Natural killer cell (primary cell): ENCODE data around the gene SEMA5A. TPM values are rescaled to one million over a fixed set of nuclear protein-coding genes. Genes with fewer than 3 reads are reported as not detected.

ENCODE experiments used
- ATAC-seq, 3 donors: fragments of 150-1000 bp in 2 of 3; fragments of 200-7000 bp in 1 of 3; cut with Tn5 transposase; 1 replicate in 1 of 3; 2 replicates in 2 of 3; pipeline ENCODE4 v1.10.0; 2021; ENCODE audit warnings: mild to moderate bottlenecking in 2 of 3, moderate library complexity in 2 of 3
- DNase-seq, 2 donors: peaks; one replicate each; pipeline versions ENCODE4 v3.0.0 to v3.0.0-alpha.2; 2013 to 2021; ENCODE audit warnings: mixed read lengths in 1 of 2
- H3K27ac ChIP-seq: one replicate; pipeline ENCODE4 v1.5.1; 2013; ENCODE audit warnings: mild to moderate bottlenecking, low read length
- H3K27me3 ChIP-seq: one replicate; pipeline ENCODE4 v1.6.1; 2013; ENCODE audit warnings: low read length; ENCODE audit not compliant: control insufficient read depth, insufficient read depth
- H3K36me3 ChIP-seq: one replicate; pipeline ENCODE4 v1.6.1; 2013; ENCODE audit warnings: low read length; ENCODE audit not compliant: control insufficient read depth, insufficient read depth
- H3K4me1 ChIP-seq: one replicate; pipeline ENCODE4 v1.6.1; 2013; ENCODE audit warnings: low read length; ENCODE audit not compliant: control insufficient read depth, insufficient read depth
- H3K4me3 ChIP-seq: one replicate; pipeline ENCODE4 v1.5.1; 2013; ENCODE audit warnings: low read length
- H3K9me3 ChIP-seq: one replicate; pipeline ENCODE4 v1.6.1; 2013; ENCODE audit warnings: low read length; ENCODE audit not compliant: control insufficient read depth, insufficient read depth
- H3K27ac Mint-ChIP-seq, 2 donors: one replicate each; pipeline ENCODE4 v1.8.0; 2022; ENCODE audit warnings: mild to moderate bottlenecking in 2 of 2, mixed read lengths in 2 of 2, moderate library complexity in 1 of 2
- H3K27me3 Mint-ChIP-seq, 2 donors: one replicate each; pipeline ENCODE4 v1.8.0; 2022; ENCODE audit warnings: low read depth in 2 of 2, mixed read lengths in 2 of 2
- H3K36me3 Mint-ChIP-seq: one replicate; pipeline ENCODE4 v1.8.0; 2022; ENCODE audit warnings: mixed read lengths
- H3K4me1 Mint-ChIP-seq, 2 donors: one replicate each; pipeline ENCODE4 v1.8.0; 2022; ENCODE audit warnings: mixed read lengths in 2 of 2
- H3K4me3 Mint-ChIP-seq: one replicate; pipeline ENCODE4 v1.8.0; 2022; ENCODE audit warnings: mild to moderate bottlenecking, moderate library complexity, mixed read lengths
- H3K9me3 Mint-ChIP-seq, 2 donors: one replicate each; pipeline ENCODE4 v1.8.0; 2022; ENCODE audit warnings: mixed read lengths in 2 of 2
- CTCF ChIP-seq: fragments of 200-600 bp; IDR thresholded peaks from one replicate; pipeline ENCODE4 v1.8.0; 2022; ENCODE audit warnings: antibody characterized with exemption
- WGBS: methylation state at CpG from one replicate; pipeline ENCODE4 v1.1.7; 2013; ENCODE audit warnings: missing lambda C conversion rate; ENCODE audit not compliant: insufficient coverage; 5-methylcytosine and 5-hydroxymethylcytosine counted together
- intact Hi-C: fragments of 100-400 bp; cut with micrococcal nuclease; formaldehyde crosslinking; loops from one replicate; pipeline ENCODE4 v1.14.2; 2022
- total RNA-seq, 4 donors: library from RNA; stranded (reverse); fragments of 120-200 nt in 1 of 4; gene quantifications; one replicate each; pipeline versions ENCODE4 v1.2.3 to v1.2.4, GENCODE V29; 2013 to 2022

Gene SEMA5A
- total RNA-seq, 3 donors from 2014 or later (not counting 1 experiment from before 2014, with no cell fraction given), result 0.15 TPM; not detected in 2

DNA sequence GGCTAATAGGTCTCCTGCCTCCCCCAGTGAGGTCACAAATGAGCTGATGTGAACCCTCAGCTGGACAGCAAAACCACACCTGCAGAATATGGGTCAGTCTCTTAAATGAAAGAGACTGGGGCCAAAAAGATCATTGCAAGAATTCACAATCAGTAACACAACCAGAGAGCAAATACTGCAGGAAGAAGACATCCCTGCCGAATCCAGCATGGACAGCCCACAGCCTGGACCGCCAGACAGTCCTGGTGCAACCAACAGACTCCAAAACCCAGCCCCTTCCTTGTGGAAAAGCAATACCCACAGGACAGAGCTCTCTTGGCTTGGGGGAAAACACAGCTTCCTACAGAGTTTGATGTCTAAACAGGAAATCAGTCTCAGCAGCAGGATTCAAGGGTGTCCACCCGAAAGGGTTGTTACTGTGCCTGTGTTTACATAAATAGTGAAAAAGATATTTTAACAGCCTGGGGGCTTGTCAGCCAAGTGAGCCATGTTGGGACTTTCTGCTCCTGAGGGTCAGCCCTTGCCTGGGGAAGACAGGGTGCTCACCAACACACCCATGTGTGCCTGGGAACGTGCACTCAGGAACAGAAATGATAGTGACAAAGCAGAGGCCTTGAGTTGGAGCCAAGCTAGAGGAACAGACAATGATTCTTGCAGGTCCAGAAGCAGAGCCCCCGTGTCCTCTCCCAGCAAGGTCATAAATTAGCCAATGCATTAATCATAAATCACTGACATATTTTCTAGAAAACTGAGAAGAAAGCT is 106.2 kb downstream of the SEMA5A start:
- Mint-ChIP-seq H3K4me1 (no peaks in the 10 kb centered on the region), H3K9me3 (peaks cover 11 to 15% of the 10 kb centered on the region in 2 donors), H3K4me3 (no peak overlapping the region), H3K36me3 (no peaks in the 10 kb centered on the region), H3K27ac (no peak overlapping the region), H3K27me3 (no peaks in the 10 kb centered on the region)
- intact Hi-C loops, result no loop called here
- 67% methylated on average over 5 of the region's 5 CpGs for WGBS
- Histone ChIP-seq H3K36me3 (no peaks in the 10 kb centered on the region), H3K4me1 (no peaks in the 10 kb centered on the region), H3K27ac (no peak overlapping the region), H3K4me3 (no peak overlapping the region), H3K9me3 (peaks cover 17% of the 10 kb centered on the region), H3K27me3 (no peaks in the 10 kb centered on the region)
- DNase-seq (no peak), ATAC-seq (no peak)
- no peak for TF ChIP-seq CTCF

DNA sequence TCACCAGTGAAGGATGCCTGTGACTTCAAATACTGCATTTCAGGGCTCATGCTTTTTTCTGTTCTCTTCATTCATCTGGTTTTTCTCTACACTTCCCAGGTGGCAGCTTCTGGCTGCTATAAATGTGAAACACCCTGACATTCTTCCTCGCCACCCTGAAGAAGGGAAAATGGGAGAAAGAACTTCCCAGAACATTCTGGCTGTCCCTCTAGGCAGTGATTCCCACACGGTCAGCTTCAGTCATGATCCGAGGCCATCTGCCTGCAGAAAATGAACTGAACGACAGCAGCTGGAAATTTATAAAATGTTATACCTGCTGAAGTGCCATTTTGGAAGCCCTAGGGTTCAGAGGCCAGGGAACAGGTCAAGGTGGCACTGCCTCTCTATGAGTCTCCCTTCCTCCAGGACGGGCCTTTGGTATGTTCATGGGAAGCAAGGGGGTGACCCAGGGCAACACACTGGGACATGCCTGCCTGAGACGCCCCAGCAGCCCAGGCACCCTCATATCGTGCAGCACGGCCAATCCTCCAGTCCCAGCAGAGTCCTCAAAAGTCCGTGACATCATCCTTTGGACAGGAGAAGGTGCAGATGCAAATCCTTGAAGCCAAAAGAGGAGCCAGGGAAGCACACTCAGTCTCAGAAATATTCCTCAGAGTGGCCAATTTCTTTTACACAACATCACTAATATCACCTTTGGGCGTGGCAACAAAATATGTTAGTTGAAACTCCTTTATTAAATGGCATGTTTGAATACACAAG is 107.1 kb downstream of the SEMA5A start:
- no peaks in the 10 kb centered on the region for H3K4me1 ChIP-seq
- no peaks in the 10 kb centered on the region for H3K36me3 ChIP-seq
- no peak for TF ChIP-seq CTCF

GRCh38 chr5:9437741-9438240 is 108.1 kb downstream of the SEMA5A start:
- H3K27me3 ChIP-seq, result no peaks in the 10 kb centered on the region
- H3K9me3 ChIP-seq, result peaks cover 17% of the 10 kb centered on the region
- 18% methylated on average over 2 of the region's 5 CpGs for WGBS
- H3K36me3 Mint-ChIP-seq, result no peaks in the 10 kb centered on the region
- no peak overlapping the region for H3K27ac Mint-ChIP-seq
- no peaks in the 10 kb centered on the region for H3K27me3 Mint-ChIP-seq
- H3K4me3 ChIP-seq, result no peak overlapping the region
- TF ChIP-seq CTCF, result no peak
- no peaks in the 10 kb centered on the region for H3K4me1 Mint-ChIP-seq
- ATAC-seq, result no peak
- DNase-seq, result no peak
- H3K27ac ChIP-seq, result no peak overlapping the region
- intact Hi-C loops, result no loop called here
- peaks cover 9% of the 10 kb centered on the region in 2 donors for H3K9me3 Mint-ChIP-seq
- H3K4me3 Mint-ChIP-seq, result no peak overlapping the region
- H3K4me1 ChIP-seq, result no peaks in the 10 kb centered on the region
- no peaks in the 10 kb centered on the region for H3K36me3 ChIP-seq

More for the DNA sequence above, 107.1 kb downstream of the SEMA5A start:
- intact Hi-C loops, result no loop called here
- no peaks in the 10 kb centered on the region for H3K27me3 ChIP-seq
- ATAC-seq, result no peak
- H3K9me3 ChIP-seq, result peaks cover 17% of the 10 kb centered on the region
- H3K4me3 Mint-ChIP-seq, result no peak overlapping the region
- peaks cover 11% of the 10 kb centered on the region in 2 donors for H3K9me3 Mint-ChIP-seq
- H3K27ac ChIP-seq, result no peak overlapping the region
- DNase-seq, result no peak
- no peak overlapping the region for H3K4me3 ChIP-seq
- H3K27ac Mint-ChIP-seq, result no peak overlapping the region
- WGBS, result 91% methylated on average over 9 of the region's 10 CpGs
- no peaks in the 10 kb centered on the region for H3K36me3 Mint-ChIP-seq
- H3K4me1 Mint-ChIP-seq, result no peaks in the 10 kb centered on the region
- no peaks in the 10 kb centered on the region for H3K27me3 Mint-ChIP-seq
